NCI-H82 treated with DMSO at 0.1 percent for 48 hours (cell line): ENCODE measurements around the gene FGF18.
"Not testable (repeated sequence)": the region's sequence is repeated elsewhere in the genome, so short reads cannot be mapped to it uniquely, and the experiment has no call there.

ENCODE experiments used
- DNase-seq: peaks from one replicate; lab custom pipeline; 2025; ENCODE audit not compliant: unreplicated experiment; lab: John Stamatoyannopoulos, UW

The FGF18 gene

DNA sequence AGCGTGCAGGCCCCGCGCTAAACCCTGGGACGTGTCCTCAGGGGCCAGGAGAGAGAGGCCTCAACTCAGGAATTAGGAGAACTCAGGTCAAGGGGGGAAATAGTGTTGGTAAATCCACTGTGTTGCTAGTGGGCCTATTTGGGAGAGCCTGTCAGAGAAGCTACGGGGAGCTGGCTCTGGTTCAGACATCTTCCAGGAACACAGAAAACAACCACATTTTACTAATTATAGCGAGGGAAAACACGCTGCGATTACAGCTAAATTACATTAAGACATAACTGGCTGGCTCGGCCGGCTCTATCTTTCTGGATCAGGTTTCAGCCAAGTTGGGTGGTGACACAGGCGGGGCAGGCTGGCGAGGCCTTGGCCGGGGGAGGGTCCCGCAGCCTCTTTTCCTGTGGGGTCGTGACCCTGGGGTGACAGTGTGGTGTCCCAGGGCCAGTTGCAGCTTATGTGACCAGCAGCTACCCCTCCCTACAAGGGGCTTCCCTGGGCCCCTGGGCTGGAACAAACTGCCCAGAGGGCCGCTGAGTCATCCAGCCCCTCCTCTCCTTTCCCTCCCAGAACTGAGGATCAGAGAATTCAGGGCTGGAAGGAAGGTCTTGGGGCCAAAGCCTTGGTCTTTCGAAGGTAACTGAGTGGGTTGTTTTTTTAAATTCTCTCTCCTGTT lies 75.1 kb downstream of the FGF18 start:
- no peak for DNase-seq

DNA sequence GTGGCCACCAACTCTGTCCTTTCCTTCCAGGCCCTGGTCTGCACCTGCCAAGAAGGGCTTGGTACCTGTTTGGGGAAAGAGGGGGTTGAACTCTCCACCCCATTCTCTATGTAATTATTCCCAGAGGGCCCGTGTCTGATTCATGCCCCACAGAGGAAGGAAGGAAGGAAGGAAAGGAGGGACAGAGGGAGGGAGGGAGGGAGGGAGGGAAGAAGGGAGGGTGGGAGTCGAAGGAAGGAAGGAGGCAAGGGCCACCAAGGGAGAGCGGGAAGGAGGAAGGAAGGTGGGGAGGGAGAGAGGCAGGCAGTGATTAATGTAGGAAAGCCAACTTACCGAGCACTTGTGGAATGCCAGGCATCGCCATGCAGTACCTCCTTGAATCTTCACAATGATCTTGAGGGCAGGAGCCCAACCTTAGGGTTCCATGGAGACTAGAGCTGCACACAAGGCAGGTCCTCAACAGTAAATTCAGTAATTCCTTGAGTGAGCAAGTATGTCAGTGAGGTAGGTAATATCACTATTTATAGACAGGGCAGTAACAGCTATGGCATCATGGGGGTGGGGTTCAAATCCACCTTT lies 75.8 kb downstream of the FGF18 start:
- DNase-seq, result no peak

DNA sequence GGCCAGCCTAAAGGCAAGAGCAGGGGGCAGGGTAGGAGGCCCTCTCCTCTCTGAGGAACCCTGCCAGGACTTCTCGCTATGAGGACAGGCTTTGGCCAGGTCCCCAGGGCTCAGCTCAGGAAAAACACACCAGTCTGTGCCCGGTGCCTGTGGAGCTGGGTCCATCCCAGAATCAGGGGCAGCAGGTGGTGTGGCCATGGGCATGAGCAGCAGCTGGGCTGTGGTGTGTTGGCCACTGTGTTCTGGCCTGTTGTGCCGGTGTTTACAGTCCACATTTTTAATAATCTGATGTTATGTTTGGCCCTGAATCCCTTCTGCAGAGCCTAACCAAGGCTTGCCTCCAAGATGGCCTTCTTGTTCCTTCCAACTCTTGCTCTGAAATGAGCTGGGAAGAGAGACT lies 77.0 kb downstream of the FGF18 start:
- no peak for DNase-seq

DNA sequence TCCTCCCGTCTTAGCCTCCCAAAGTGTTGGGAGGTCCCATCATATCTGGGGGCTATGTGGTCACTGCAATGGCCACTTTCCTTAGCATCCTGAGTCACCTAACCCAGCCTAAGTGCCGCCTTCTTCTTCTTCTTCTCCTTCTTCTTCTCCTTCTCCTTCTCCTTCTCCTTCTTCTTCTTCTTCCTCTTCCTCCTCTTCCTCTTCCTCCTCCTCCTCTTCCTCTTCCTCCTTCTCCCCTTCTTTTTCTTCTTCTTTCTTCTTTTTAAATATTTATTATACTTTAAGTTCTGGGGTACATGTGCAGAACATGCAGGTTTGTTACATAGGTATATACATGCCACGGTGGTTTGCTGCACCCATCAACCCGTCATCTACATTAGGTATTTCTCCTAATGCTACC lies 78.0 kb downstream of the FGF18 start:
- DNase-seq, result not testable (repeated sequence)

DNA sequence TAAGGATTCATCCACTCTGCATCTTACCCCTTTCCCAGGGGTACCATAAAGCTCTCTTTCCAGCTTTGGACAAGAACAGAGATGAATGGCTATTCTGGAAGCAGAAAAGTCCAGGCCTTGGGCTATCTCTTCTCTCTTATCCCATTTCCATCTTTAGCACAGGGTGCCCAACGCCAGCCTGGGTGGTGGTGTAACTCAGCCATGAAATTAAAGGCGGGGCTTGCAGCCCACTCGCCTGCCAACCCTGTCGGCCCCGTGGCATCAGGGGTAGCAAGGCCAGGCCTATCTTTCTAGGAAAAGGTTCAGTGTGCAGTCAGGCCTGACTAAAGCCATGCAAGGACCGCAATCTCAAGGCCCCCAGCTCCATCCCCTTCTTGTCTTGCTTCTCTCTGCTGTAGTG lies 78.7 kb downstream of the FGF18 start:
- DNase-seq, result no peak

DNA sequence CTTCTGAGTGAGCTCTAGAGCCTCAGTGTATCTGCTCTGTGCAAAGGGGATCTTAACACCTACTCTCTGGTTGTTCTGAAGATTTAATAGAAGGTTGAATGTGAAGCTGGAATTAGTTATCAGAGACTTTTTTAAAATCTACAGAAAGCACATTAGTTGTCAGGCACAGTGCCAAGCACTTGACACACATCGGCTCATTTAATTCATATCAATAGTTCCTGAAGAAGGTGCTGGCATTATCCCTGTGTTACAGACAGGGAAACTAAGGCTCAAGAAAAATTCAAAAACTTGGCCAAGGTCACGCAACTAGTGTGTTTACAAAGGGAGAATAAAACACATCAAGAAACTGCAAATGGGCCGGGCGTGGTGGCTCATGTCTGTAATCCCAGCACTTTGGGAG lies 80.2 kb downstream of the FGF18 start:
- DNase-seq, result no peak

DNA sequence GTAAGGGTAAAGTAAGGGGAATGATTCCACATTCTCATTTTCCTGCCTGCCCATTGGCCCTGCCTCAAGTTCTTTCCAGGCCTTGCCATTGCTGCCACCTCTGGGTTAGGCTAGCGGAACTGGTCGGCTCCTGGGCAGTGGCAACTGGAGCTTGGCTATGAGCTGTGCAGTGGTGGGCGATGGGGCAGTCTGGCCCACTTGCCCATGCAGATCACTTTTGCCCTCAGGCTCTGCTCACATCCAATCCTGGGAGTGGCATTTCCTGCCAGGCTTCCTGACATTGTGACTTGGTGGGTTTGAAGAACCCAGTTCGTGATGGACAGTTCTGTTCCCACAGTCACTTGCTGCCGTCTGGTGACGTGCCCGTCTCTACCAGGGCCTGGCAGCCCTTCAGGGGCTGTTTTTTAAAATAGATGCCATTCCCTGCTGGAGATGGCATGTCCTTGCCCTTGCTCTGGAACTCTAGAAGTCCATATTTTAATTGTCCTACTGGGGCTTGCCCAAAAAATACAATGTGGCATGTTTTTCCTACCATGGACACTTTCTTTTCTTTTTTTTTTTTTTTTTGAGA lies 86.1 kb downstream of the FGF18 start:
- DNase-seq, result no peak

DNA sequence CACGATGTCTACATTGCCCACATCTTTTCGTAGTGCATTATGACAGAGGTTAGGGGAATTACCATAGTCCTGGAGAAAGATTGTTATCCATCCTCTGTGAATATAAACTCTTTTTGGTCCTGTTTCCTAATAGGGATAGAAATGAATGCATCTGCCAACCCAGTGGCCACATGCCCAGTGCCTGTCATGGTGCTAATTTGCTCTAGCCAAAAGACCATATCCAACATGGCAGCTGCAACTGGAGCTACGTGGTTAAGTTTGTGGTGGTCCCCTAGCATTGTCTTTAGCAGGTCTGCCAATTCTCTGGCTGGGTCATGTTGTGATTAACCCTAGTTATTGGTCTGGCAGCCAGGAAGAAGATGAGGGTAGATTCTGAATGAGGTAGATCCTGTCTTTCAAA lies 87.5 kb downstream of the FGF18 start:
- DNase-seq, result no peak
